ENCODE data around the gene SYNE3.

SYNE3 gene

DNA sequence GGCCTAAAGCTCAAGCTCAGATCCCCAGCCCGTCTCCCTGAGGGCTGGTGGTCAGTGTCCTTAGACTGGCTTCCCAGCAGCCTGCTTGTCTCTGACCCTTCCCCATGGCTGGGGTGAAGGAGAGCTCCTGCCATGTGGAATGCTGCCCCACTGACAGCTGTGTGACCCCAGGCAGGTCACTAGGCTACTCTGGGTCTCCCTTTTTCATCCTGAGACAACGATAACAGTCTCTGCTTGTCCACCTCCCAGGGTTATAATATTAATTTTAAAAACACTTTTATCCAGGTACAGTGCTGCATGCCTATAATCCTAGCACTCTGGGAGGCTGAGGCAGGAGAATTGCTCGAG lies 47.3 kb downstream of the SYNE3 start:
- no peak for DNase-seq

DNA sequence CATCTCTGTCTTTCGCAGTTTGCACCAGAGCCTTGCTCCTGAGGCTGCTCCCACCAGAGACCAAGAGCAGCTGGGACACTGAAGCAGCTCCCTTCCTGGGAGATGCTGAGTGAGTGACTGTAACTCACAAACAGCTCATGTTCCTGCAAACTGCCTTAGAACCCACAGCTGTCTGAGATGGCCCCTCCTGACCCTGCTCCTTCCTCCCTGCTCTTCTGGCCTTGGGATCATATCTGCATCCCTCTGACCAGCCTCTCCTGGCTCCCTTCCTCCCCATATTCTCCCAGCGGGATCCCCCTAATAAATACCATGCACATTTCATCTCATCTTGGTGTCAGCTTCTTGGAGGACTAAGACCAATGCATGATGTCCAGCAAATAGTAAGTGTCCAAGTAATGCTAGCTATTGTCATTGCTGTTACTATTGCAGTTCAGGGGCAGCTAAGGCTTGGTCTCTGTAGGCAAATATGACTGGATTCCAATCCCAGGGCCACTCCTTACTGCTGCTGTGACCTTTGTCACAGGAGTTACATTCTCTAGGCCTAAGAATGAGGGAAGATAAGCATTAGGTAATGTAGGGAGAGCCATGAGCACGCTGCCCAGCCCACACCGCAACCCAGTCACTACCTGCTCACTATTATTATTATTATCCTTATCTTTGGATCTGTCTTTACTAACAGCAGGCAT lies 47.9 kb downstream of the SYNE3 start:
- DNase-seq, result no peak

DNA sequence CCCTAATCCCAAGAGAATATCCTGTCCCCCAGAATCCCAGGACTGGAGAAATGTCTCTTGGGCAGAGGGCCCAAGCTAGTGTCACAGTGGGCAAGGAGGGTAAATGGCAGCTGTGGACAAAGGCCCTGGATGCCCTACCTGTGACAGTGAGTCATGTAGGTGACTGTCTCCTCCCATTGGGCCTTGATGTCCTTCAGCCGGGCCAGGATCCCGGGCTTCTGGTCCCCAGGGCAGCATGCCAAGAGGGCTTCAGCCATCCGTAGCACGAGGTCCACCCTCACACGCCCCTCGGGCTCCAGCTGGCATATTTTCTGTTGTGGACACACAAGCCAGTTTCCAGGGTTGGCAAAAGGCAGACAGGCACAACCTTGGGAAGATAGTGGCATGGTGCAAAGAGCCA lies 48.8 kb downstream of the SYNE3 start:
- DNase-seq, result no peak

DNA sequence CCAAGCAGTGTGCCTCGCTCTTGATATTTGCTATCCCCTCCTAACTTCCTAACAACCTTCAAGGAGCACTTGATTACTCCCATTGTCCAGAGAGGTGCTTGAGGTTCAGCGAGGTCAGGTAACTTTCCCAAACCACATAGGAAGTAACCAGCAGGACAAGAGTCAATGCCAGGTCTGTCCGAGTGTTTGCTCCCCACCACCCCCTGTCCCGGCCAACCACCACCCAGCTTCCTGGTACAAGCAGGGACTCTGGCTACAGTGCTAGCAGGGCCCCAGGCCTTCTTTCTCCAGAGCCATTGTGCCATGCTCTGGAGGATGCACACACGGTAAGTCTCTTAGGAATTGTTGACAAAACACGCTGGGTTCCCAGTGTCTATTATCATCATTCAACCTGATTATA lies 49.2 kb downstream of the SYNE3 start:
- DNase-seq, result no peak

All from stimulated activated CD4-positive, alpha-beta T cell treated with anti-CD3 and anti-CD28 coated beads, Interleukin-4, amount 100 ng/mL, for 24 hours (primary cell).